GM13977 (cell line): ENCODE measurements around the gene OR1S2.
"Not testable (repeated sequence)": the region's sequence is repeated elsewhere in the genome, so short reads cannot be mapped to it uniquely, and the experiment has no call there.

Experiments used
- DNase-seq: peaks from one replicate; pipeline ENCODE4 v3.0.0; 2012; ENCODE audit warnings: low spot score
- in situ Hi-C: fragments of 300-500 bp; cut with MboI; formaldehyde crosslinking; loops from one replicate; pipeline ENCODE4 v1.12.0; 2022; ENCODE audit warnings: low sequenced_read_pairs, low pct_unique_long_range_greater_than_20kb, mixed read lengths, inconsistent platforms; ENCODE audit not compliant: unreplicated experiment
- TF ChIP-seq, protein P1 (sequence below): IDR thresholded peaks from 2 replicates; pipeline ENCODE4 v1.5.1; 2012; ENCODE audit warnings: mild to moderate bottlenecking, control low read depth; ENCODE audit not compliant: insufficient read depth; ENCODE audit errors: extremely low read depth, missing control alignments

The OR1S2 gene, protein sequence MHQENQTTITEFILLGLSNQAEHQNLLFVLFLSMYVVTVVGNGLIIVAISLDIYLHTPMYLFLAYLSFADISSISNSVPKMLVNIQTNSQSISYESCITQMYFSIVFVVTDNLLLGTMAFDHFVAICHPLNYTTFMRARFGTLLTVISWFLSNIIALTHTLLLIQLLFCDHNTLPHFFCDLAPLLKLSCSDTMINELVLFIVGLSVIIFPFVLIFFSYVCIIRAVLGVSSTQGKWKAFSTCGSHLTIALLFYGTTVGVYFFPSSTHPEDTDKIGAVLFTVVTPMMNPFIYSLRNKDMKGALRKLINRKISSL

DNA sequence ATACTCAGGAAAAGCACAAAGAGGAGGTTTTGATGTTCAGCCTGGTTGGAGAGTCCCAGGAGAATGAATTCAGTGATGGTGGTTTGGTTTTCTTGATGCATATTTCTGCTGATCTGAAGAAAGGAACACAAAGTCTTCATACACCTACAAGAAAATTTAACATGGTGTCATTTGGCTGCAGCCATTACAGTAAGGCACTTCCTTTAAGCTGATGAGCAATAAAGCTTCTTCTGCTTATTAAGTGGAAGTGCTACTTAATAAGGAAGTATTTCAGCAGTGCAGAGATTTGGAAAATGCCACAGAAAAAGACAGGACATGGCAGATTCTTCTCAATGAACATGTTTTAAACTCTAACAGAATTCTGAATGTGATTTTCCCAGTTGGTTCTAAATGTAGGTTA, at the start of gene OR1S2:
TSS of gene OR1S2 (minus strand) at position 101 of the 400 bp plus-strand sequence. CDS start at position 101, 0 bp downstream.
- TF ChIP-seq, protein P1, sequence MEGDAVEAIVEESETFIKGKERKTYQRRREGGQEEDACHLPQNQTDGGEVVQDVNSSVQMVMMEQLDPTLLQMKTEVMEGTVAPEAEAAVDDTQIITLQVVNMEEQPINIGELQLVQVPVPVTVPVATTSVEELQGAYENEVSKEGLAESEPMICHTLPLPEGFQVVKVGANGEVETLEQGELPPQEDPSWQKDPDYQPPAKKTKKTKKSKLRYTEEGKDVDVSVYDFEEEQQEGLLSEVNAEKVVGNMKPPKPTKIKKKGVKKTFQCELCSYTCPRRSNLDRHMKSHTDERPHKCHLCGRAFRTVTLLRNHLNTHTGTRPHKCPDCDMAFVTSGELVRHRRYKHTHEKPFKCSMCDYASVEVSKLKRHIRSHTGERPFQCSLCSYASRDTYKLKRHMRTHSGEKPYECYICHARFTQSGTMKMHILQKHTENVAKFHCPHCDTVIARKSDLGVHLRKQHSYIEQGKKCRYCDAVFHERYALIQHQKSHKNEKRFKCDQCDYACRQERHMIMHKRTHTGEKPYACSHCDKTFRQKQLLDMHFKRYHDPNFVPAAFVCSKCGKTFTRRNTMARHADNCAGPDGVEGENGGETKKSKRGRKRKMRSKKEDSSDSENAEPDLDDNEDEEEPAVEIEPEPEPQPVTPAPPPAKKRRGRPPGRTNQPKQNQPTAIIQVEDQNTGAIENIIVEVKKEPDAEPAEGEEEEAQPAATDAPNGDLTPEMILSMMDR, result no peak

DNA sequence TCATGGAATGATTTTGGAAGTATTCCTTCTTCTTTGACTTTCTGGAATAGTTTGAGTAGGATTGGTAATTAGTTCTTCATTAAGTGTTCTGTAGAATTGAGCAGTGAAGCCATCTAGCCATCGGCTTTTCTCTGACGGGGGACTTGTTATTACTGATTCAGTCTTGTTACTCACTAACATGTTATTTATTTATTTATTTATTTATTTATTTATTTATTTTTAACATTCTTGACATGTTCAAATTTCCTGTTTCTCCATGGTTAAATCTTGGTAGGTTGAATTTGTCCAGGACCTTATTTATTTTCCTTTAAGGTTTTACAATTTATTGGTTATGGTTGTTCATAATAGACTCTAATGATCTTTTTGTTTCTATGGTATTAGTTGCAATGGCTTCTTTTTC, 40.0 kb upstream of the OR1S2 start:
- TF ChIP-seq, protein P1, result no peak
- in situ Hi-C loops, result no loop called here
- DNase-seq, result no peak

More for the DNA sequence above, at the start of gene OR1S2:
- in situ Hi-C loops, result no loop called here
- no peak for DNase-seq

DNA sequence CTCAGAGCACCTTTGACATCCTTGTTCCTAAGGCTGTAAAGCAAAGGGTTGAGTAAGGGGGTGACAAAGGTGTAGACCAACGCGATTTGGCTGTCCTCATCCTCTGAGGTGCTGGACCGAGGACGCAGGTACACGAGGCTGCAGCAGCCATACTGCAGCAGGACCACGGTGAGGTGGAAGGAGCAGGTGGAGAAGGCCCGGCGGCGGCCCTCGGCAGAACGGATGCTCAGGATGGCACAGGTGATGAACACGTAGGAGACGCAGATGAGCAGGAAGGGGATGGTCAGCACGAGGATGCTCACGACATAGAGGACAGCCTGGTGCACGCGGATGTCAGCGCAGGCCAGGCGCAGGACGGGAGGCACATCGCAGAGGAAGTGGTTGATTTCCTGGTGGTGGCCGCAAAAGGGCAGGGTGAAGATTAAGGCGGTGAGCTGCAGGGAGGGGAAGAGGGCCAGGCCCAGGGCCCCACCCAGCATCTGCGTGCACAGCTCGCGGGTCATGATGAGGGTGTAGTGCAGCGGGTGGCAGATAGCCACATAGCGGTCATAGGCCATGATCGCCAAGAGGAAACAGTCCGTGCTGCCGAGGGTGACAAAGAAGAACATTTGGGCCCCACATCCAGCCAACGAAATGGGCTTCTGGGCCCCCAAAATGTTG, 24.1 kb upstream of the OR1S2 start:
- in situ Hi-C loops, result no loop called here

DNA sequence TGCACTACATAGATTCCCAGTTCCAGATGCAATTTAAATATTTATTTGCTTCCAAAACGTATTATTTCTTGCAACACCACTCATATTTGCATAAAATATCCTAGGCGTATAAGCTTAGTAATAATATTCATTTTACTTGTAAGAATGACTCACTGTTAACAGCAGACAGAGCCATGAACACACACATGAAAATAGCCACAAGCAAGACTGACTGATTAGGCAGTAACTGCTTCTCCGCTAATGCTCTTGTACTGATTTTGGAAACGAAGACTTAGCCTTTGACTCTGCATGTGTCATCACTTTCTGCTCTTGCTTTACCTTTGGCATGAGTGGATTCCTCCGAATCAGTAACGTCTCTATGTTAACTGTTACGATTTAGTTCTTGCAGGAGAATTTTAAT, 18.8 kb upstream of the OR1S2 start:
- no peak for DNase-seq
- TF ChIP-seq, protein P1, result no peak
- in situ Hi-C loops, result no loop called here

More for the DNA sequence above, 24.1 kb upstream of the OR1S2 start:
- TF ChIP-seq, protein P1, result no peak
- DNase-seq, result no peak

DNA sequence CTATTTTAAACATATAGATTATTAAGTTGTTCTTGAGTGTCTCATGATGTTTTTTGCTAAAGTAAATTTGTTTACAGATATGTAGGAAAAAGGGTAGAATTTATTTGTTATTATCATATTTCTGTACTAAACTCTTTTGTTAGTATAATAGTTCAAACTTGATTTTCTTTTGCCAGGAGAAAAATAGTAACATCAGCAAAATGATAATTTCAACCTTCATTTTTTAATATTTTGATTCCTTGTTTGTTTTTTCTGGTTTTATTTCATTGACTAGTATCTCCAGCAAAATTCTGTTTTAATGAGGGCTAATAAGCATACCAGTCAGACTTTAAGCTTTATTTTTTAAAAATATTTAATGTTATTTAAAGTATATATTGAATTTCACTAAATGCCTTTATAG, 12.5 kb upstream of the OR1S2 start:
- in situ Hi-C loops, result no loop called here
- DNase-seq, result no peak
- TF ChIP-seq, protein P1, result no peak

DNA sequence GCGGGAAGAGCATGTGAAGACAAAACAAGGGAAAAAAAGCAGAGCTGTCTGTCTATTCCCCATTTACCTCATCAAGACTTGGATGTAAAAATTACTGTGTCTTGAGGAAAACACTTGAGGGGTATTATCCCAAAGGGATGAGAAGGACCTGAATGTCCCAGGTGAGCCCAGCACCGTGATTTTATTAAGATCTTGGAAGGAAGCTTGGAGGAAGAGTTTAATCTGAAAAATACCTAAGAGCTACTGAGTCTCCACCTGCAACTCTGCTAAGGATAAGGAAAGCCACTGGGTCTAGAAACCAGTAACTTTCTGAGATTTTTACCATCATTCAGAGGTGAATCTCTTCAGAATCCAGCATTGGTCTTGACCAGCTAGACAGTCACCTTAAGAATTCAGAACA, 8.5 kb upstream of the OR1S2 start, which contains the start of gene OR1S1:
TSS of gene OR1S1 (plus strand) at position 301 of the 400 bp plus-strand sequence.
- DNase-seq, in situ Hi-C loops: not testable (repeated sequence)

DNA sequence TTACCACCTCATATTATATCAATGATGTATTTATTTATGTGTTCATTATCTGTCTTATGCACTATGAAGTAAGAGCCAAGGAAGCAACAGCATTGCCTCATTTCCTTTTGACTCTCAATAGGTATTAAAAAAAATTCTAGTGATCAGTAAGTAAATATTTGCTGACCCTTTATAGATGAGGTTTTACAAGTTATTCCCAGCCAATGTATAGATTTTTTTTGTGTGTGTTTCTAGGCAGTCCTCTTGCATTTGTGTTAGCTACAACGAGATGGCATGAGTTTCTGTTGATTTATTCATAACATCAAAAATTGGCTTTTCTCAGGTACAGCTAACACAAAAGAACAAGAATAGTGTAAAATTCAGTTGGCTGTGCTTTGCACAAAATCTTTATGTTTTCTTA, 4.7 kb downstream of the OR1S2 start:
- TF ChIP-seq, protein P1, result no peak
- no peak for DNase-seq
- in situ Hi-C loops, result no loop called here
